Measurements from ENCODE around the gene NUBPL.
"Not testable (repeated sequence)": the region's sequence is repeated elsewhere in the genome, so short reads cannot be mapped to it uniquely, and the experiment has no call there.

The NUBPL gene

GRCh38 chr14:31726337-31726736 is 165.1 kb downstream of the NUBPL start:
- no peak for DNase-seq (ENCODE audit: insufficient read length, low spot score)
- no peak for FAIRE-seq
- TF ChIP-seq CTCF (IDR thresholded peaks at IDR 0.05; ENCODE audit: insufficient read depth, missing control alignments): no peak

- DNase-seq (ENCODE audit: insufficient read length, low spot score) (no peak), FAIRE-seq (no peak)
- TF ChIP-seq CTCF (IDR thresholded peaks at IDR 0.05; ENCODE audit: insufficient read depth, missing control alignments): no peak
Measured at GRCh38 chr14:31727797-31728196, 166.6 kb downstream of the NUBPL start.

GRCh38 chr14:31740688-31741087 is 179.5 kb downstream of the NUBPL start:
- DNase-seq (ENCODE audit: insufficient read length, low spot score) (no peak), FAIRE-seq (no peak)
- TF ChIP-seq CTCF (IDR thresholded peaks at IDR 0.05; ENCODE audit: insufficient read depth, missing control alignments): no peak

GRCh38 chr14:31745741-31746140 is 184.5 kb downstream of the NUBPL start:
- no peak for DNase-seq (ENCODE audit: insufficient read length, low spot score)
- FAIRE-seq: no peak
- TF ChIP-seq CTCF (IDR thresholded peaks at IDR 0.05; ENCODE audit: insufficient read depth, missing control alignments): no peak

GRCh38 chr14:31746326-31746725 is 185.1 kb downstream of the NUBPL start:
- DNase-seq (ENCODE audit: insufficient read length, low spot score) (no peak), FAIRE-seq (no peak)
- no peak for TF ChIP-seq CTCF (IDR thresholded peaks at IDR 0.05; ENCODE audit: insufficient read depth, missing control alignments)

- DNase-seq (ENCODE audit: insufficient read length, low spot score) (no peak), FAIRE-seq (no peak)
- no peak for TF ChIP-seq CTCF (IDR thresholded peaks at IDR 0.05; ENCODE audit: insufficient read depth, missing control alignments)
Measured at GRCh38 chr14:31749275-31749674, 188.1 kb downstream of the NUBPL start.

GRCh38 chr14:31751047-31751446 is 189.8 kb downstream of the NUBPL start:
- DNase-seq (ENCODE audit: insufficient read length, low spot score); FAIRE-seq: not testable (repeated sequence)
